Ascending aorta (tissue), 2 donors: ENCODE measurements around the gene CS. TPM values are rescaled to one million over a fixed set of nuclear protein-coding genes. Genes with fewer than 3 reads are reported as not detected.
"Not testable (repeated sequence)": the region's sequence is repeated elsewhere in the genome, so short reads cannot be mapped to it uniquely, and the experiment has no call there.

ENCODE experiments used
- DNase-seq, 2 donors: peaks; one replicate each; pipeline ENCODE4 v3.0.0-alpha.2; 2019; ENCODE audit warnings: low spot score in 2 of 2
- H3K27ac ChIP-seq, 2 donors: fragments of 200-600 bp; sonication (generic); one replicate each; pipeline ENCODE4 v1.5.1; 2016 to 2017; ENCODE audit warnings: mild to moderate bottlenecking in 1 of 2
- H3K27me3 ChIP-seq: fragments of 200-600 bp; sonication (generic); one replicate; pipeline ENCODE4 v1.5.1; 2017
- H3K36me3 ChIP-seq, 2 donors: fragments of 200-600 bp; sonication (generic); one replicate each; pipeline ENCODE4 v1.5.1; 2016
- H3K4me1 ChIP-seq, 2 donors: fragments of 200-600 bp; sonication (generic); one replicate each; pipeline ENCODE4 v1.5.1; 2016 to 2017; ENCODE audit warnings: mild to moderate bottlenecking in 1 of 2
- H3K4me3 ChIP-seq, 2 donors: fragments of 200-600 bp; sonication (generic); one replicate each; pipeline ENCODE4 v1.5.1; 2016 to 2017; ENCODE audit warnings: mild to moderate bottlenecking in 1 of 2
- H3K9me3 ChIP-seq, 2 donors: fragments of 200-600 bp; sonication (generic); one replicate each; pipeline ENCODE4 v1.5.1; 2016
- intact Hi-C: fragments of 100-400 bp; cut with DNase I; formaldehyde crosslinking; loops from one replicate; pipeline ENCODE4 v1.15.1; 2023
- total RNA-seq: library from RNA; depleted of rRNA; stranded (reverse); fragments of >200 nt; gene quantifications from one replicate; pipeline ENCODE4 v1.1.0, GENCODE V29; 2016
- TF ChIP-seq, protein P1 (sequence below), 3 experiments: fragments of 200-600 bp in 2 of 3; fragments of 450-650 bp in 1 of 3; sonication (generic) in 2 of 3; IDR thresholded peaks; one replicate each; pipeline ENCODE4 v1.5.1; 2016 to 2019; ENCODE audit warnings: antibody characterized with exemption in 3 of 3, mild to moderate bottlenecking in 1 of 3, moderate library complexity in 1 of 3

CS gene
- total RNA-seq, 1 donor from 2014 or later, result 55.2 TPM

- H3K27me3 ChIP-seq, result no peaks in the 10 kb centered on the region
- TF ChIP-seq, protein P1, sequence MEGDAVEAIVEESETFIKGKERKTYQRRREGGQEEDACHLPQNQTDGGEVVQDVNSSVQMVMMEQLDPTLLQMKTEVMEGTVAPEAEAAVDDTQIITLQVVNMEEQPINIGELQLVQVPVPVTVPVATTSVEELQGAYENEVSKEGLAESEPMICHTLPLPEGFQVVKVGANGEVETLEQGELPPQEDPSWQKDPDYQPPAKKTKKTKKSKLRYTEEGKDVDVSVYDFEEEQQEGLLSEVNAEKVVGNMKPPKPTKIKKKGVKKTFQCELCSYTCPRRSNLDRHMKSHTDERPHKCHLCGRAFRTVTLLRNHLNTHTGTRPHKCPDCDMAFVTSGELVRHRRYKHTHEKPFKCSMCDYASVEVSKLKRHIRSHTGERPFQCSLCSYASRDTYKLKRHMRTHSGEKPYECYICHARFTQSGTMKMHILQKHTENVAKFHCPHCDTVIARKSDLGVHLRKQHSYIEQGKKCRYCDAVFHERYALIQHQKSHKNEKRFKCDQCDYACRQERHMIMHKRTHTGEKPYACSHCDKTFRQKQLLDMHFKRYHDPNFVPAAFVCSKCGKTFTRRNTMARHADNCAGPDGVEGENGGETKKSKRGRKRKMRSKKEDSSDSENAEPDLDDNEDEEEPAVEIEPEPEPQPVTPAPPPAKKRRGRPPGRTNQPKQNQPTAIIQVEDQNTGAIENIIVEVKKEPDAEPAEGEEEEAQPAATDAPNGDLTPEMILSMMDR (IDR thresholded peaks at IDR 0.05), result no peak
- peaks cover 0 to 12% of the 10 kb centered on the region in 2 donors for H3K4me1 ChIP-seq
- peak overlapping the region; percentile 91 to 96 for H3K27ac ChIP-seq
- intact Hi-C loops, result loop anchor here (1.0 to 2.0 kb wide), 2 partner anchors 9 to 33 kb away; partner anchors contain the start of genes ANKRD52 and CS
- no peaks in the 10 kb centered on the region for H3K9me3 ChIP-seq
- peaks cover 17 to 19% of the 10 kb centered on the region in 2 donors for H3K36me3 ChIP-seq
- peak overlapping the region; percentile 69 to 73 for H3K4me3 ChIP-seq
- DNase-seq, result no peak
Observed at GRCh38 chr12:56267443-56268071, 32.6 kb downstream of the CS start.

DNA sequence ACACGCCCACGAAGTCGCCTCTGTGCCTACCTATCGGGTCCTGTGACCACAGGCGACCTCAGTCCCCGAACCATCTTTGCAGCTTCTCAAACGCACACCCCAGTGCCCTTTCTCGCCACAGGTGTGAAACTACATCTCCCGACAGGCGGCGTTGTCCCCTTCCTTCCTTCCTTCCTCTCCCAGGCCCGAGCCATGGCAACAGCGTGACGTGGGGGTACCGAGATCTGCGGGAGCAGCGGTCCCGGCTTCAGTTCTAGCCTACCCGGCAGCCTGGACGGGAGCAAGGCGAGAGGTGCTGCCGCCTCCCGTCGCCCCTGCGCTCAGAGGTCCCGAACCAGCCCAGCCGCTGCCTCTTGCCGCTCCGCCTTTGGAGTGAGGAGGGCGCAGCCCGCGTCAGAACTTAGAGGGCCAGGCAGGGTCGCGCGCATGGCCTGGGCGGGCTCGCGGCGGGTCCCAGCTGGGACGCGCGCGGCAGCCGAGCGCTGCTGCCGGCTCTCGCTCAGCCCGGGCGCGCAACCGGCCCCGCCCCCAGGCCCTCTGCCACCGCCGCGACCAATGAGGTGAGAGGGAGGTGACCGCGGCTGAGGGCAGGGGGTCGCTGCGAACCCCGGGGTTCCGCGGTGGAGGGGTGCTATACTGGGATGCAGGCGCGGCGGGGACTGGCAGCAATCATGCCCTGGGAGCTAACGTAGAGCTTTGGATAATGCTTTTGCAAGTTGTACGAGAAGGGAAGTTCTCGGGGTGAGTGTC, 33.3 kb downstream of the CS start, which contains the start of gene COQ10A:
COQ10A (plus strand) TSS at position 250 of the 750 bp plus-strand sequence; CDS start at position 427, 177 bp downstream.
- intact Hi-C loops, result loop anchor here (1.0 to 2.0 kb wide), 2 partner anchors 9 to 34 kb away; partner anchors contain the start of genes ANKRD52 and CS
- peak; percentile 79 to 94 for DNase-seq
- Histone ChIP-seq H3K9me3 (no peaks in the 10 kb centered on the region), H3K4me3 (peak within 1 kb of the TSS; percentile 69 to 73), H3K36me3 (peaks cover 10 to 12% of the 10 kb centered on the region in 2 donors), H3K27me3 (no peaks in the 10 kb centered on the region), H3K27ac (peak within 1 kb of the TSS; percentile 91 to 96), H3K4me1 (peaks cover 0 to 12% of the 10 kb centered on the region in 2 donors)
- TF ChIP-seq, protein P1 (IDR thresholded peaks at IDR 0.05), result peak; percentile 65 to 72 (median 71)

GRCh38 chr12:56266068-56266692, 34.0 kb downstream of the CS start:
- DNase-seq, H3K27me3 ChIP-seq, H3K9me3 ChIP-seq, H3K36me3 ChIP-seq: not testable (repeated sequence)
- Histone ChIP-seq H3K4me3 (peak overlapping the region; percentile 69 to 73), H3K4me1 (peaks cover 0 to 12% of the 10 kb centered on the region in 2 donors), H3K27ac (peak overlapping the region; percentile 91 to 96)
- intact Hi-C loops, result loop anchor here (2.0 kb wide), 1 partner anchor 35 kb away; the partner anchor contains the start of gene CS

- H3K27me3 ChIP-seq, H3K27ac ChIP-seq, H3K9me3 ChIP-seq, H3K4me3 ChIP-seq, H3K36me3 ChIP-seq, DNase-seq, intact Hi-C loops: not testable (repeated sequence)
- peaks cover 0 to 19% of the 10 kb centered on the region in 2 donors for H3K4me1 ChIP-seq
Observed at GRCh38 chr12:56262955-56263354, 37.2 kb downstream of the CS start.

GRCh38 chr12:56261503-56262232, 38.5 kb downstream of the CS start:
- H3K4me1 ChIP-seq, result peaks cover 3 to 21% of the 10 kb centered on the region in 2 donors
- intact Hi-C loops, result no loop called here
- no peak overlapping the region for H3K4me3 ChIP-seq
- no peak overlapping the region for H3K27ac ChIP-seq
- DNase-seq, result no peak
- TF ChIP-seq, protein P1 (IDR thresholded peaks at IDR 0.05), result no peak
- no peaks in the 10 kb centered on the region for H3K9me3 ChIP-seq
- H3K36me3 ChIP-seq, result no peaks in the 10 kb centered on the region
- H3K27me3 ChIP-seq, result no peaks in the 10 kb centered on the region

GRCh38 chr12:56260921-56261320, 39.2 kb downstream of the CS start:
- H3K9me3 ChIP-seq, result no peaks in the 10 kb centered on the region
- H3K4me3 ChIP-seq, result no peak overlapping the region
- H3K4me1 ChIP-seq, result peaks cover 3 to 19% of the 10 kb centered on the region in 2 donors
- DNase-seq, result no peak
- peaks cover 0 to 1% of the 10 kb centered on the region in 2 donors for H3K36me3 ChIP-seq
- H3K27me3 ChIP-seq, result no peaks in the 10 kb centered on the region
- no peak overlapping the region for H3K27ac ChIP-seq
- intact Hi-C loops, result no loop called here
- TF ChIP-seq, protein P1 (IDR thresholded peaks at IDR 0.05), result no peak
